Astrocyte (in vitro differentiated cells and primary cell): Measurements from ENCODE around the gene PPM1M. TPM values are rescaled to one million over a fixed set of nuclear protein-coding genes. Genes with fewer than 3 reads are reported as not detected.
A peak's percentile ranks its signal among the peaks of the same experiment; 100 is the strongest.

Experiments used
- DNase-seq: peaks from one replicate; pipeline ENCODE4 v3.0.0-alpha.2; 2010; ENCODE audit warnings: low read depth
- FAIRE-seq: peaks from 2 replicates; lab custom pipeline; 2011; peaks lifted over from hg19 to GRCh38; lab: Jason Lieb, UNC
- H2AFZ ChIP-seq: 2 replicates; pipeline ENCODE4 v1.6.0; 2012; ENCODE audit warnings: low read depth, low read length, inconsistent platforms
- H3K27ac ChIP-seq: 2 replicates; pipeline ENCODE4 v1.5.1; 2011; ENCODE audit warnings: low read depth, low read length, inconsistent platforms
- H3K27me3 ChIP-seq: 2 replicates; pipeline ENCODE4 v1.6.0; 2011; ENCODE audit warnings: low read length, inconsistent platforms; ENCODE audit not compliant: insufficient read depth
- H3K36me3 ChIP-seq: 2 replicates; pipeline ENCODE4 v1.5.1; 2011; ENCODE audit warnings: low read length, inconsistent platforms; ENCODE audit not compliant: insufficient read depth
- H3K4me1 ChIP-seq: 2 replicates; pipeline ENCODE4 v1.5.1; 2011; ENCODE audit warnings: low read length, inconsistent platforms; ENCODE audit not compliant: insufficient read depth
- H3K4me2 ChIP-seq: 2 replicates; pipeline ENCODE4 v1.6.0; 2012; ENCODE audit warnings: low read length, inconsistent platforms
- H3K4me3 ChIP-seq: 2 replicates; pipeline ENCODE4 v1.5.1; 2011; ENCODE audit warnings: low read depth, mild to moderate bottlenecking, low read length, inconsistent platforms; ENCODE audit not compliant: insufficient read depth
- H3K79me2 ChIP-seq: 2 replicates; pipeline ENCODE4 v1.6.0; 2012; ENCODE audit warnings: mild to moderate bottlenecking, low read length, inconsistent platforms; ENCODE audit not compliant: insufficient read depth
- H3K9ac ChIP-seq: 2 replicates; pipeline ENCODE4 v1.6.0; 2012; ENCODE audit warnings: mild to moderate bottlenecking, low read length, inconsistent platforms
- H3K9me3 ChIP-seq: 2 replicates; pipeline ENCODE4 v1.5.1; 2012; ENCODE audit warnings: low read depth, mild to moderate bottlenecking, low read length, inconsistent platforms; ENCODE audit not compliant: insufficient read depth
- H4K20me1 ChIP-seq: 2 replicates; pipeline ENCODE4 v1.6.0; 2012; ENCODE audit warnings: low read length, inconsistent platforms; ENCODE audit not compliant: insufficient read depth
- H3K27ac Mint-ChIP-seq: one replicate; pipeline ENCODE4 v1.8.0; 2021; ENCODE audit warnings: mild to moderate bottlenecking, mixed read lengths; ENCODE audit not compliant: unreplicated experiment
- H3K27me3 Mint-ChIP-seq: one replicate; pipeline ENCODE4 v1.8.0; 2021; ENCODE audit warnings: low read depth, mixed read lengths; ENCODE audit not compliant: unreplicated experiment
- H3K36me3 Mint-ChIP-seq: one replicate; pipeline ENCODE4 v1.8.0; 2021; ENCODE audit warnings: low read depth, mixed read lengths; ENCODE audit not compliant: unreplicated experiment
- H3K4me1 Mint-ChIP-seq: one replicate; pipeline ENCODE4 v1.8.0; 2021; ENCODE audit warnings: low read depth, mixed read lengths; ENCODE audit not compliant: unreplicated experiment
- H3K4me3 Mint-ChIP-seq: one replicate; pipeline ENCODE4 v1.8.0; 2021; ENCODE audit warnings: mild to moderate bottlenecking, moderate library complexity, mixed read lengths; ENCODE audit not compliant: unreplicated experiment
- H3K9me3 Mint-ChIP-seq: one replicate; pipeline ENCODE4 v1.8.0; 2021; ENCODE audit warnings: mild to moderate bottlenecking, mixed read lengths; ENCODE audit not compliant: unreplicated experiment
- EZH2 ChIP-seq: IDR thresholded peaks from 2 replicates; pipeline ENCODE4 v1.6.1; 2012; ENCODE audit warnings: mild to moderate bottlenecking, low read length, inconsistent platforms; ENCODE audit not compliant: insufficient read depth
- total RNA-seq: library from RNA; stranded (reverse); gene quantifications from 2 replicates; pipeline ENCODE4 v1.2.1, GENCODE V29; 2021
- TF ChIP-seq, protein P1 (sequence below): IDR thresholded peaks from 2 replicates; pipeline ENCODE4 v1.5.1; 2011; ENCODE audit warnings: low read depth, mild to moderate bottlenecking, inconsistent platforms, low read length, moderate library complexity; ENCODE audit not compliant: insufficient read depth

Gene PPM1M
- total RNA-seq, 1 donor from 2014 or later = 9.1 TPM

DNA sequence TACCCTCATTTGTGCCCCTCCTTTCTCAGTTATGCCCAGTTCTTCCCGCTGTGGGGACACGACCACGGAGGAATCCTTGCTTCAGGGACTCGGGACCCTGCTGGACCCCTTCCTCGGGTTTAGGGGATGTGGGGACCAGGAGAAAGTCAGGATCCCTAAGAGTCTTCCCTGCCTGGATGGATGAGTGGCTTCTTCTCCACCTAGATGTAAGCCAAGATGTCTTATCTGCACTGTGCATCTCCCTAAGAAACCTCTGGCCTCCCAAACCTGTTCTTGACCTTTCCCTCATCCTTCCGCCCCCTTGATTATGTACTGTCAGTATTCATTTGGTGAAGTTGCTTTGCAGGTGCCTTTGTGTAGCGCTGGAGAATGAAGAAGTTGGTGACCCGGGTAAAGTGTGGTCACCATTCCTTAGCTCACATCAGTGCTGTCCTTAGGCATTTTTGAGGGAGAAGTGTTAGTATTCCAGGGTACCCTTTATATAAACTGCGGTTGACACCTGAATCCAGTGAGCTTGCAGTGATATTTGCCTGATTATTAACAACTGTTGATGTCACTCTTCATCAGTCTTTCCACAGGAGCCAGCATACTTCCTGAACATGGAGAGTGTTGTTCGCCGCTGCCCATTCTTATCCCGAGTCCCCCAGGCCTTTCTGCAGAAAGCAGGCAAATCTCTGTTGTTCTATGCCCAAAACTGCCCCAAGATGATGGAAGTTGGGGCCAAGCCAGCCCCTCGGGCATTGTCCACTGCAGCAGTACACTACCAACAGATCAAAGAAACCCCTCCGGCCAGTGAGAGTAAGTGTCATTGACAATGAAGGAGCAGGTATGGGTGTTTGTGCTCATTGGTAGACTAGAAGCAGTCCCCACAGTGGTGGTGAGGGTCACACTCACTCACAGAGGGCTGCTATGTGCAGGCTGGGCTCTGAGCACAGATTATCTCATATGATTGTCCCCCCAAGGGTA lies 46.6 kb upstream of the PPM1M start:
- Mint-ChIP-seq H3K27ac (peak overlapping the region; percentile 92), H3K9me3 (no peaks in the 10 kb centered on the region), H3K4me3 (peak overlapping the region; percentile 99), H3K4me1 (peaks cover 17% of the 10 kb centered on the region), H3K27me3 (peaks cover 5% of the 10 kb centered on the region), H3K36me3 (peaks cover 14% of the 10 kb centered on the region)
- Histone ChIP-seq H3K9ac (peak overlapping the region; percentile 94), H3K4me2 (peak overlapping the region; percentile 98), H2AFZ (peak overlapping the region; percentile 91), H3K27me3 (no peaks in the 10 kb centered on the region), H3K27ac (no peak overlapping the region), H3K9me3 (no peaks in the 10 kb centered on the region), H4K20me1 (peaks cover 18% of the 10 kb centered on the region), H3K4me3 (peak overlapping the region; percentile 91), H3K4me1 (peaks cover 10% of the 10 kb centered on the region), H3K79me2 (peaks cover 20% of the 10 kb centered on the region), H3K36me3 (peaks cover 30% of the 10 kb centered on the region)
- no peak for DNase-seq
- TF ChIP-seq, protein P1, sequence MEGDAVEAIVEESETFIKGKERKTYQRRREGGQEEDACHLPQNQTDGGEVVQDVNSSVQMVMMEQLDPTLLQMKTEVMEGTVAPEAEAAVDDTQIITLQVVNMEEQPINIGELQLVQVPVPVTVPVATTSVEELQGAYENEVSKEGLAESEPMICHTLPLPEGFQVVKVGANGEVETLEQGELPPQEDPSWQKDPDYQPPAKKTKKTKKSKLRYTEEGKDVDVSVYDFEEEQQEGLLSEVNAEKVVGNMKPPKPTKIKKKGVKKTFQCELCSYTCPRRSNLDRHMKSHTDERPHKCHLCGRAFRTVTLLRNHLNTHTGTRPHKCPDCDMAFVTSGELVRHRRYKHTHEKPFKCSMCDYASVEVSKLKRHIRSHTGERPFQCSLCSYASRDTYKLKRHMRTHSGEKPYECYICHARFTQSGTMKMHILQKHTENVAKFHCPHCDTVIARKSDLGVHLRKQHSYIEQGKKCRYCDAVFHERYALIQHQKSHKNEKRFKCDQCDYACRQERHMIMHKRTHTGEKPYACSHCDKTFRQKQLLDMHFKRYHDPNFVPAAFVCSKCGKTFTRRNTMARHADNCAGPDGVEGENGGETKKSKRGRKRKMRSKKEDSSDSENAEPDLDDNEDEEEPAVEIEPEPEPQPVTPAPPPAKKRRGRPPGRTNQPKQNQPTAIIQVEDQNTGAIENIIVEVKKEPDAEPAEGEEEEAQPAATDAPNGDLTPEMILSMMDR = no peak
- TF ChIP-seq EZH2 = no peak
- no peak for FAIRE-seq

DNA sequence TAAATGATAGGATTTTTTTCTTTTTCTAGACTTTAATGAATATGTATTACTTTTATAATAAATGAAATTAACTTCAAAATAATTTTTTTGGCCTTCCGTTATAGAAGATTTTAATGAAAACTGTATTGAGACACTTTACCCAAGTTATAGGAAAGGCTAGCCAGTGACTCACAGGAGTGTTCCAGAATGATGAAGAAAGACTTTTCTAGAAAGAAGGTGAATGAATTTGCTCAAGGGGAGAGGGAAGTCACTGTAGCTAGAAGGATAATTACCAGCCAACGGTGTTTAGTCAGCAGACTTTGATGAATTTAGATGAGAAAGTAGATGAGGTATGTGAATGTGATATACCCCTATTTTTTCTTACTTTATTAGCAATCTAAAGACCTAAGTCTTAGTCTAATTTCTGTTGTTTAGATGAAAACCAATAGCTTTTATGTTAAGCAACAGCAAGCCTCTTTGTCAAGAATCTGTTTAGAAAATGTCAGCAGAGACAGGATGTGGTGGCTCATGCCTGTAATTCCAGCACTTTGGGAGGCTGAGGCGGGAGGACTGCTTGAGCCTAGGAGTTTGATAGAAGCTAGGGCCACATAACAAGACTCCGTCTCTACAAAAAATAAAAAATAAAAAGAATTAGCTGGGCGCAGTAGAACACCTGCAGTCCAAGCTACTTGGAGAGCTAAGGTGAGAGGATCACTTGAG lies 44.4 kb upstream of the PPM1M start:
- TF ChIP-seq, protein P1 = no peak
- TF ChIP-seq EZH2 = no peak
- Histone ChIP-seq H3K4me1 (peaks cover 10% of the 10 kb centered on the region), H3K36me3 (peaks cover 50% of the 10 kb centered on the region), H3K4me2 (no peak overlapping the region), H2AFZ (no peak overlapping the region), H3K9ac (no peak overlapping the region), H3K4me3 (no peak overlapping the region), H3K79me2 (peaks cover 20% of the 10 kb centered on the region), H3K27me3 (no peaks in the 10 kb centered on the region), H3K9me3 (no peaks in the 10 kb centered on the region), H3K27ac (no peak overlapping the region), H4K20me1 (peaks cover 40% of the 10 kb centered on the region)
- DNase-seq (no peak), FAIRE-seq (no peak)
- Mint-ChIP-seq H3K27ac (no peak overlapping the region), H3K27me3 (no peaks in the 10 kb centered on the region), H3K9me3 (no peaks in the 10 kb centered on the region), H3K4me3 (no peak overlapping the region), H3K36me3 (peaks cover 22% of the 10 kb centered on the region), H3K4me1 (peaks cover 17% of the 10 kb centered on the region)
